ENCODE measurements around the gene SELENOF. TPM values are rescaled to one million over a fixed set of nuclear protein-coding genes. Genes with fewer than 3 reads are reported as not detected.

The SELENOF gene
- total RNA-seq, 4 donors from 2014 or later, result 41.3 to 141 (median 76.1) TPM

DNA sequence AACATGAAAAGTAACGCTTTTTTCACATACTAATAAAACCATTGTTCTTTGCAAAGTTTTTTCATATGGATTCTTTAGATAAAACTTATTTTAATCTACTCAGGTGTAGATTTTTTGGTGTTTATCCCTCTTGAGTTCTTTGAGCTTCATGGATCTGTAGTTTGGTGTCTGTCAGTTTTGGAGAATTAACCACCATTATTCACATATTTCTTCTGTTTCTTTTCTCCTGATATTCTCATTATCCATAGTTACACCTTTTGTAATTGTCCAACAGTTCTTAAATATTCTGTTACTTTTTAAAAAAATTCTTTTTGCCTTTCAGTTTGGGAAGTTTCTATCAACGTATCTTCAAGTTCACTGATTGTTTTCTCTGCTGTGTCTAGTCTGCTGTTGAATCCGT lies 19.1 kb upstream of the SELENOF start:
- no peaks in the 10 kb centered on the region for H3K9me3 ChIP-seq
- H3K27ac ChIP-seq, result no peak overlapping the region
- no peaks in the 10 kb centered on the region for H3K27me3 ChIP-seq
- no peak overlapping the region for H3K4me3 ChIP-seq
- no peaks in the 10 kb centered on the region for H3K36me3 ChIP-seq
- TF ChIP-seq, protein P1, sequence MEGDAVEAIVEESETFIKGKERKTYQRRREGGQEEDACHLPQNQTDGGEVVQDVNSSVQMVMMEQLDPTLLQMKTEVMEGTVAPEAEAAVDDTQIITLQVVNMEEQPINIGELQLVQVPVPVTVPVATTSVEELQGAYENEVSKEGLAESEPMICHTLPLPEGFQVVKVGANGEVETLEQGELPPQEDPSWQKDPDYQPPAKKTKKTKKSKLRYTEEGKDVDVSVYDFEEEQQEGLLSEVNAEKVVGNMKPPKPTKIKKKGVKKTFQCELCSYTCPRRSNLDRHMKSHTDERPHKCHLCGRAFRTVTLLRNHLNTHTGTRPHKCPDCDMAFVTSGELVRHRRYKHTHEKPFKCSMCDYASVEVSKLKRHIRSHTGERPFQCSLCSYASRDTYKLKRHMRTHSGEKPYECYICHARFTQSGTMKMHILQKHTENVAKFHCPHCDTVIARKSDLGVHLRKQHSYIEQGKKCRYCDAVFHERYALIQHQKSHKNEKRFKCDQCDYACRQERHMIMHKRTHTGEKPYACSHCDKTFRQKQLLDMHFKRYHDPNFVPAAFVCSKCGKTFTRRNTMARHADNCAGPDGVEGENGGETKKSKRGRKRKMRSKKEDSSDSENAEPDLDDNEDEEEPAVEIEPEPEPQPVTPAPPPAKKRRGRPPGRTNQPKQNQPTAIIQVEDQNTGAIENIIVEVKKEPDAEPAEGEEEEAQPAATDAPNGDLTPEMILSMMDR (IDR thresholded peaks at IDR 0.05), result no peak
- no peak for TF ChIP-seq POLR2A (IDR thresholded peaks at IDR 0.05)
- no peak for DNase-seq
- H3K4me1 ChIP-seq, result peaks cover 0 to 6% (median 0%) of the 10 kb centered on the region in 4 donors

DNA sequence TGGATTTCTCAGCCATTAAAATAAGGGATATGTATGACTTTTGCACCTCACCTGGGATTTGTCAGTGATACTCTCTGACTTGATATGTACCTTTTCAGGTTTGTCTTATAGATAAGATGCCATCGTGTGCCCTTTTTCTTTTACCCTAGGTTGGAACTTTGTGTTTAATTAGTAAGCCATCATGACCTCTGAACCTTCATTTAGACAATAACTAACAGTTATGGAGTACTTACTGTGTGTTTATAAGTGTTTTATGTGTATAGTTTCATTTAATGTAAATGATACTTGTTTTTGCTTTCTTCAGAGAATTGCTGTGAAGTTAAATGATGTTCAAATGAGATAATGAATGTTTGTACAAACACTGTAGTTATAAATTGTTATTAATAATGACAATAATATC lies 14.9 kb upstream of the SELENOF start:
- TF ChIP-seq, protein P1 (IDR thresholded peaks at IDR 0.05), result no peak
- TF ChIP-seq POLR2A (IDR thresholded peaks at IDR 0.05), result no peak
- no peak overlapping the region for H3K4me3 ChIP-seq
- DNase-seq, result no peak
- peaks cover 0 to 6% (median 0%) of the 10 kb centered on the region in 4 donors for H3K4me1 ChIP-seq
- peaks cover 0 to 6% (median 2%) of the 10 kb centered on the region in 4 donors for H3K9me3 ChIP-seq
- no peaks in the 10 kb centered on the region for H3K36me3 ChIP-seq
- H3K27ac ChIP-seq, result no peak overlapping the region
- H3K27me3 ChIP-seq, result no peaks in the 10 kb centered on the region

DNA sequence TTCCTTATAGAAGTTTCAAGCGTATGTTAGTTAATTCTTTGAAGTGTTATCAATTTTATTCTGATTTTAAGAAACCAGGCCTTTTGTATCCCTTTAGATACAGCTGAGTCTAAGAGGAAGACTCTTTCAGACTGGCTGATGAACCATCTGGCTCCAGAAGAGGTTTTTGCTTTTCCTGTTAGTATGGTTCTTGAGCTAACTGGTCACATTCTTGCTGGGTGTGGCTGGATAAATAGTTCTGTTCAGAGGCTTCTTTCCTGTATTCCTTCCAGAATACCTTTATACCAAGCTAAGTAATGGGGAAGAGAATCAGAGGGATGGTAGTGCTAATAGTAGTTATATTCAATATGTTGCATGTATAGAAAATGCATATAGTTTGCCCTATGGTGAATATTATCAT lies 13.0 kb upstream of the SELENOF start:
- H3K27me3 ChIP-seq, result no peaks in the 10 kb centered on the region

DNA sequence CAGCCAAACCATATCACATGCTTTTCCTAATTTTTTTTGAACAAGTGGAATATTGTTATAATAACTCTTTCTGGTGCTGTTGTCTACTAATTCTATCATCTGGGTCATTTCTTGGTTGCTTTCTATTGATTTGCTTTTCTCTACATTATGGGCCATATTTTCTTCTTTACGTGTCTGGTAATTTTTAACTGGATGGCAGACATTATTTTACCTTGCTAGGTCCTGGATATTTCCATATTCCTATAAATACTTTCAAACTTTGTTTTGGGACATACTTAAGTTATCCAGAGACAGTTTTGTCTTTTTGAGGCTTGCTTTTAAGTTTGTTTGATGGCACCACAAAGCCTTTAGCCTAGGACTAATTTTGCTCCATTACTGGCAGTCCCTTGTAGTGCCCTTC lies 11.8 kb upstream of the SELENOF start:
- peaks cover 0 to 6% (median 2%) of the 10 kb centered on the region in 4 donors for H3K9me3 ChIP-seq
- no peaks in the 10 kb centered on the region for H3K27me3 ChIP-seq
- peaks cover 0 to 6% (median 0%) of the 10 kb centered on the region in 4 donors for H3K4me1 ChIP-seq
- H3K27ac ChIP-seq, result no peak overlapping the region
- no peak for DNase-seq
- no peak for TF ChIP-seq POLR2A (IDR thresholded peaks at IDR 0.05)
- TF ChIP-seq, protein P1 (IDR thresholded peaks at IDR 0.05), result no peak
- H3K36me3 ChIP-seq, result no peaks in the 10 kb centered on the region
- H3K4me3 ChIP-seq, result no peak overlapping the region

More for the DNA sequence above, 13.0 kb upstream of the SELENOF start:
- Histone ChIP-seq H3K9me3 (peaks cover 0 to 6% (median 2%) of the 10 kb centered on the region in 4 donors), H3K36me3 (no peaks in the 10 kb centered on the region), H3K4me1 (peaks cover 0 to 6% (median 0%) of the 10 kb centered on the region in 4 donors), H3K4me3 (no peak overlapping the region), H3K27ac (no peak overlapping the region)
- no peak for TF ChIP-seq POLR2A (IDR thresholded peaks at IDR 0.05)
- TF ChIP-seq, protein P1 (IDR thresholded peaks at IDR 0.05), result no peak
- no peak for DNase-seq

DNA sequence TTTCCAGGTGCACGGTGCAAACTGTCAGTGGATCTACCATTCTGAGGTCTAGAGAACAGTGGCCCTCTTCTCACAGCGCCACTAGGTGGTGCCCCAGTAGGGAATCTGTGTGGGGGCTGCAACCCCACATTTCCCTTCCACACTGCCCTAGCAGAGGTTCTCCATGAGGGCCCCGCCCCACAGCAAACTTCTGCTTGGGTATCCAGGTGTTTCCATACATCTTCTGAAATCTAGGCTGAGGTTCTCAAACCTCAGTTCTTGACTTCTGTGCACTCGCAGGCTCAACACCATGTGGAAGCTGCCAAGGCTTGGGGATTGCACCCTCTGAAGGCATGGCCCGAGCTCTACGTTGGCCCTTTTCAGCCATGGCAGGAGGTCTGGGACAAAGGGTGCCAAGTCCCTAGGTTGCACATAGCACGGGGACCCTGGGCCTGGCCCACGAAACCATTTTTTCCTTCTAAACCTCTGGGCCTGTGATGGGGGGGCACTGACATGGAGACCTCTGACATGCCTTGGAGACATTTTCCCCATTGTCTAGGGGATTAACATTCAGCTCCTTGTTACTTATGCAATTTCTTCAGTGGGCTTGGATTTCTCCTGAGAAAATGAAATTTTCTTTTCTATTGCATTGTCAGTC lies 10.5 kb upstream of the SELENOF start:
- H3K27ac ChIP-seq, result no peak overlapping the region

More for the DNA sequence above, 10.5 kb upstream of the SELENOF start:
- Histone ChIP-seq H3K9me3 (peaks cover 0 to 6% (median 2%) of the 10 kb centered on the region in 4 donors), H3K4me1 (peaks cover 0 to 6% (median 0%) of the 10 kb centered on the region in 4 donors), H3K36me3 (no peaks in the 10 kb centered on the region), H3K27me3 (no peaks in the 10 kb centered on the region), H3K4me3 (no peak overlapping the region)
- TF ChIP-seq, protein P1 (IDR thresholded peaks at IDR 0.05), result no peak
- TF ChIP-seq POLR2A (IDR thresholded peaks at IDR 0.05), result no peak
- DNase-seq, result no peak

All from Peyer's patch (tissue), 4 donors.